GM20431 (cell line): ENCODE data around the gene CCDC194.

Source experiments
- in situ Hi-C: fragments of 300-500 bp; cut with MseI, MboI; formaldehyde crosslinking; loops from one replicate; pipeline ENCODE4 v1.15.0; 2020; ENCODE audit warnings: low sequenced_read_pairs; ENCODE audit not compliant: unreplicated experiment

The CCDC194 gene

DNA sequence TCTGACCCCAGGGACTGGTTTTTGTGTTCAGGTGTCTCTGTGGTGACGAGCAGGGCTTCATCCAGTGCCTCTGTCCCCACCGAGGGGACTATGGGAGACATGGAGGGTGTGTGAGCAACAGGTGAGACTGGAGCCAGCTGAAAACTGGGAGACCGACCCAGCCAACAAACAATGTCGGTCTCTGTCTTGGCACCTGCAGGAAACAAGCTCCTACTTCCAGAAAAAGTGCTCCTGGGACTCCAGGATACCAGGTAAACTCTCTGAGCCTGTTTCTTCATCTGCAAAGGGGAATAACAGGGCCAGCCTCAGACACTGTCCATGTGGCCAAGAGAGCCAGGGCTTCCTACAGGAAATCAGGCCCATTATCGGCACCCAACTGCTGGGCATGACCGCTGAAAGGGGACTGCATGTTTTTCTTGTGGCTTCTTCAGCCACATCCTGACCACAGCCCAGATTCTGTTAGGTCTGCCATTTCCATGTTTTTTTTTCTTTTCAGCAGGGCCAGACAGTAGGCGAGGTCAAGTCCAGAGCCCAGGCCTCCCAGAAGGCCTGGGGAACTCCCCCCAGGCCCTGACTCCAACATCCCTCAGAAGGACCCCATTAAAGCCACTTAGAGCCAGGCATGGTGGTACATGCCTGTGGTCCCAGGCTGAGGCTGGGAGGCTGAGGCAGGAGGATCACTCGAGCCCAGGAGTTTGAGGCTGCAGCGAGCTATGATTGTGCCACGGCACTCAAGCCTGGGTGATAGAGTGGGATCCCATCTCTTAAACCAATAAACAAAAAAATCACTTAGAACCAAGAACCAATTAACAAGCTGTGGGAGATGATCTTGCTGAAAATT is 12.3 kb upstream of the CCDC194 start:
- in situ Hi-C loops = no loop called here

DNA sequence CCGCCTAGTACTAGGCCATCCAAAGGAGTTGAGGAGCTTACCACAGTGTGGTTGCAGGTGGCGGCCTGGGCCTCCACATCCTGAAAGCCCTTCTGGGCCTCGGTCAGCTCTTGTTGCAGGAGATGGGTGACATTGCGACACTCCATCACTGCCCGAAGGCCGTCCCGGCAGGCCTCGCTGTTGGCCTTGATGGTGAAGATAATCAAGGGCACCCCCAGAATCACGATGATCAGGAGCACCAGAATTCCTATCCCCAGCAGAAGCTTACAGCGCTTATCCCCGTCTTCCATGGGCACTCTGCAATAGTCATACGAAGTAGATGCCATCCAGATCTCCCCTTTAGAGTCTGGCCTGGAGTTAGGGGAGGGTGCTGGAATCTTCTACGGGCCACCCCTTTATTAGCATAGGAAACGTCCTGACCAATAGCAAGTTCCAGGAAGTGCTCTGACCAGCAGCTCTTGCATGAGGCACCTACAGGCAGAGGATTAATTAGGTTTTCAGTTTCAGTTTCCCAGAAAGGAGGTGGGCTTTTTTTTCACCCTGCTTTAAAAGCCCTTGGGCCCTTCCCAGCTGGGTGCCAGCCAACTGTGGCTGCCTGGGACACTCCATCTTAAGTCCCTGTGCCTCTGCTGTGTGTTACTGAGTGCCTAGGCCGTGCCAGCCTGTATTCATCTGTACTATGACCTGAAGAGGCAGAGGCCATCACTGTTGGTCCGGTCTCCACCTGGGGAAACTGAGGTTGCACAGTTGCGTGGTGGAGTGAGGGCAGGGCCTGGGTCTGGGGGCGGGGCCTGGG is 11.5 kb upstream of the CCDC194 start, which contains the start of gene BST2:
BST2 (minus strand) TSS at position 381 of the 796 bp plus-strand sequence; CDS start at position 326, 55 bp downstream.
- in situ Hi-C loops = no loop called here

DNA sequence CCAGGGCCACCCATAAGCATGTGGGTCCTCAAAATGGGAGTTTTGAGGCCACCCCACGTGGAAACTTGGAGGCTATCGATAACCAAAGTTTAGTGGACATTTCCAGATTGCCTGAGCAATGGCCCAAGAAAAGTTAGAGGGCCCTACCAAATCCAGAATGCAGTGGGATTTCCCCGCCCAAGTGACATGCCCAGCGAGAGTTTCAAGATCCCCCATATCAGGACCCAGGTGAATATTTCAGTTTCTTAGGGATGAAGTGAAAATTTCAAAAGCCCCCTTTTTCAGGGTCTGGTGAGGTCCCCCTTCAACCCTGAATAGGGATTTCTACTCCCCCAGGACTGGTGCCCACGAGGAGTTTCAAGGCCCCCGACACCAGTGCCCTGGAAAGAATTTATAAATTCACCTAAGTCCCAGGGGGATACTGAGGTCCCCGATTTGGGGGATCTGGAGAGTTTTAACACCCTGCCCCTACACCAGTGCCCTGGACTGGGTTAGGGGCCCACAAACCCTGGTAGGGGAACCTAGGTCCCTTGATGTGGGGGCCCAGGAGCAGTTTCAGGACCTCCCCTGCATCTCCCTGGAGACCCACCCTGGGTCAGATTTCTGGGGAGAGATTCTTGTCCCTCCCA is 10.7 kb upstream of the CCDC194 start:
- in situ Hi-C loops = no loop called here

DNA sequence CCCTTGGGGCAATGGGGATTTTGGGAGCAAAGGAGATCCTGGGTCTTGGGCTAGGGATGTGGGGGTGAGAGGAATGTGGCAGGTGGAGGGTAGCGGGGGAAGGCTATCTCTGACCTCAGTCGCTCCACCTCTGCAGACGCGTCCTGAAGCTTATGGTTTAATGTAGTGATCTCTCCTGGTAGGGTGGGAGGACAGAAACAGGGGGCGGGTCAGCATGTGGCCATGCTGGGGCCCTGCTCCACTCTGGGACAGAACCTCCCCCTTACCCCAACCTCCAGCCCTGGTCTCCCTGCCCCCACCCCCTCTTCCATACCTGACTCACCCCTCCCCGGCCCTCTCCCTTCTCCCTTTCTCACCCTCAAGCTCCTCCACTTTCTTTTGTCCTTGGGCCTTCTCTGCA is 10.0 kb upstream of the CCDC194 start:
- in situ Hi-C loops = no loop called here

DNA sequence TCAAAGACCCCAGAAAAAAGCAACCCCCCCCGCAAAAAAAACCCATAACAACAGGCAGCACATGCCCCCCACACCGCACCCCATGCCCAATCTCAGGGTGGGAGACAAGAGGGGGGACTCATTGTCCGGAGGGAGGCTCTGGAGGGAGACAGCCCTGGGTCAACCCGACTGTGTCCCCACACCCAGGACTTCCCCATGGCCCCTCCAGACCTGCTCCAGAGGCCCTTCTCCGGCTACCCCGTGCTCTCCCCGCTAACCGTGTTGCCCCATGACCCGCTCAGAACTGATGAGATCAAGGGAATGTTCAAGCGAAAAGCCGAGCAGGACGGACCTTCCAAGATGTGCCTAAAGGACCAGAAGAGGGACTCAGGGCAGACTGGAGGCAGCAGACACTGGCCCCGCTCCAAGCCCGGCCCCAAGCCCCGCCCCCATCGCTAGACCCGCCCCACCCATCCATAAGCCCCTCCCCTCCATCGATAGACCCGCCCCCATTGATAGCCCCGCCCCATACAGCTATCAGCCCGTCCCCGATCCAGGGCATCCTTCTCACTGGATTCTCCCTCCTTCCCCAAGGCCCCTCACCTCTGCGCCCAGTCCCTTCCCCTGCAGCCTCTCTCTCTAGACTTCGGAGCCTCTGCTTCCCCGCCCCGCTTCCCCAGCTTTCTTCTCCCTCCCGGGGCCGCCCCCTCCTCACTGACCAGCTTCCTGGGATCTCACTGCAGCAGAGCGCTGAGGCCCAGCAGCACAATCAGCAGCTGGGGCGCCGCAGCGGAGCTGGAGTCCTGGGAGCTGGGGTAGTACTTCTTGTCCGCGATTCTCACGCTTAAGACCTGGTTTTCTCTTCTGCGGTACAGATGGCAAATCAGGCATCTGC is 9.2 kb upstream of the CCDC194 start:
- in situ Hi-C loops = no loop called here

DNA sequence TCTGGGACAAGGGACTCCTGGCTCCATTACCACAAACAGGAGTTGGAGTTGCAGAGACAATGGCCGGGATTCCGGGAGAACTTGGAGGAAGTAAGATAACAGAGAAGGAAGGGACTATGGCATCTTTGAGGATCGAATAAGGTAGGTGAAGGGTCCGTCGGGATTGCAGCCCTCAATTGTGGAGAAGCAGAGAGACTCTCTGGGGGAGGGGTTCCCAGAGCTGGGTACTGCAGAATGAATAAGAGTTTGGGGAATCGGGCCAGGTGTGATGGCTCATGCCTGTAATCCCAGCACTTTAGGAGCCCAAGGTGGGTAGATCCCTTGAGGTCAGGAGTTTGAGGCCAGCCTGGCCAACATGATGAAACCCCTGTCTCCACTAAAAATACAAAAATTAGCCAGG is 7.6 kb upstream of the CCDC194 start:
- in situ Hi-C loops = no loop called here

DNA sequence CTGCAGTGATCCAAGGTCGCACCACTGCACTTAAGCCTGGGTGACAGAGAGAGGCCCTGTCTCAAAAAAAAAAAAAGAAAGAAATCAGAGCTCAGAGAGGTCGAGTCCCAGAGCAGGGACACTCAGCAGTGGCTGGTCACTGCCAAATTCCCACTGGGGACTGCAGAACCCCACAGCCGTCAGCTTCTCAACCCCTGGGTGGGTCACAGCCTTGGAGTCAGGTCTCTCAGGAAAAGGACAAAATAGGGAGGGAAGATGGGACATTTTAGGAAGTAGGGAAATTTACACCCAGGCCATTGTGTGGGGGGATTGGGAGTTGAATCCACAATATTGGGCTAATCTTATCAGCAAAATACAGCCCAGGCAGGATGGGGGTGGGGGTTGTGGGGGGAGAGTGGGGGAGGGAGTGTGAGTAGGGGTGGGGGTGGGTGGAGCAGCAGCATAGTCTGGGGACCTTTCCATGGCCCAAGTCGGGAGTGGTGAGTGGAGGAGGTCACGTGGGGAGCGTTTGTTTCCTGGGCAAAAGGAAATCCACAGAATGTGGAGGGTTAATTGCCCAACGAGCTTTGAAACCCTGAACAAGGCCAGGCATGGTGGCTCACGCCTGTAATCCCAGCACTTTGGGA is 5.0 kb upstream of the CCDC194 start:
- in situ Hi-C loops = loop anchor here (10.0 kb wide), 1 partner anchor 54 kb away; no protein-coding TSS in a partner anchor

DNA sequence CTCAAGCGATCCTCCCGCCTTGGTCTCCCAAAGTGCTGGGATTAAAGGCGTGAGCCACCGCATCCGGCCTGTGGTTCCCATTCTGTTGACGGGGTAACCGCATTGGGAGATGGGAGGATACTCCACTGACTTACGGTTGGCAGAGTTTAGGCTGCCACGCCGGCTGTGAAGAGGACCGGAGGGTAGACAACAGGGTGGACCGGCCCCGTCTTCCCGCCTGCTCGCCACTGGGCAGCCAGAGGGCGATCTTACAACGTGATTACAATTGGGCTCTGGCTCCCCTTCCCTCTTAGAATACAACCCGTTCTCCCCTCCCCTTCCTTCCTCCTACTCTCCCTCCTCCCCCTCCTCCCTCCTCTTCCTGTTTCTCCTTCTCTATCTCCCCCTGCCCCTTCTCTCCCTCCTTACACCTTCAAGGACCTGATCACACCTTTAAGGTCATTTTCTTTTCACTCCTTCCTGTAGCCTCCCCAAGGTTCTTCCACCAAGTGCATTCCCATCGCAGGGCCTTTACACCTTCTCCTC is 957 bp upstream of the CCDC194 start:
- in situ Hi-C loops = loop anchor here (10.0 kb wide), 1 partner anchor 50 kb away; no protein-coding TSS in a partner anchor

DNA sequence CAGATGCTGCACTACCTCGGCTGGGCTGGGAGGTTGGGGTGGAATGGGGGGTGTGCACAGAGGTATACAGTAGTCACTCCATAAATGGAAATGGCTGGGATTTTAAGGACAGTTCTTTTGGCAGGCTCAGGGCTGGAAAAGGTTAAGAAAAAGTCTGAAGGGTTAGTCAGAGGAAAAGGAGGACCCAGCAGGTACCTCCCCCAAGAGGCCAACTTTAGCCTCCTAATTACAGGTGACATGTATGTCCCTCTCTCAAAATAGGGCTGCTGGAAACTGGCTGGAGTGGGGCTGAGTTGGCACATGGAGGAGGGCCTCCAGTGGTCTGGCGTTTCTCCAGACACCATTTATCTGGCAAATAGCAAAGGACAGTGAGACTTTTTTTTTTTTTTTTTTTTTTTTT is 994 bp downstream of the CCDC194 start:
- in situ Hi-C loops = loop anchor here (10.0 kb wide), 1 partner anchor 48 kb away; no protein-coding TSS in a partner anchor

DNA sequence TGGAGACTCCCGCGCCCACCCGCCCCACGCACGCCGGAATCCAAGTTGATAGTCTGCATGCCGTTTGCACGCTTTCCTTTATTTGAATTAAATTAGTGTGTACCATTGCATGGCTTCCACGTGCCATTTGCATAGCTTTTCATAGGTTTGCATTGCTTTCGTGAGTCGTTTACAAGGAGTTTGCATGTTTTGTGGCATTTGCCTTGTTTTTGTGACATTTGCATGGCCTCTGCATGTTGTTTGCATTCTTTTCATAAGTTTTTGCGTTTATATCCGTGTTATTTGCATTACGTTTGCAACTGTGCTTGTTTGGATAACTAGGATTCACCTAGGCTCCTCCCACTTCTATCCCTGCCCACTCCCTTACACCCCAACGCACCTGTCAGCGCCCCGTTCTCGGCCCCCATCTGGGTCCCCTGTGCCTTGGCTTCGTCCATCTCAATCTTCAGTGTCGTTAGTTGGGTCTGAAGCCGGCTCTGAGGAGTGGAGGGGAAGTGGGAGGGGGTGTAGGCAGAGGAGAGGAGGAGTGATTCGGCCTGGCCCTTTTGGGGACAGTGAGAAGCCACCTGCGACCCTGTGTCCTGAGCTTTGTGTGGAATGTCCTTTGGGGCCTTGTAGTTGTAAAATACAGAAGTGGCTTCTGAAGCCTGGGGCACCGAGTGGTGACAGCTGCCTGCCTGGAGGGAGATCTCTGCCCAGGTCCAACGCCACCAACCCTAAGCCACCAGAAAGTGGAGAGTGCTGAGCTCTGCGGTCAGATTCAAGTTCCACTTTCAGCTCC is 2.4 kb downstream of the CCDC194 start:
- in situ Hi-C loops = loop anchor here (10.0 kb wide), 1 partner anchor 47 kb away; no protein-coding TSS in a partner anchor

DNA sequence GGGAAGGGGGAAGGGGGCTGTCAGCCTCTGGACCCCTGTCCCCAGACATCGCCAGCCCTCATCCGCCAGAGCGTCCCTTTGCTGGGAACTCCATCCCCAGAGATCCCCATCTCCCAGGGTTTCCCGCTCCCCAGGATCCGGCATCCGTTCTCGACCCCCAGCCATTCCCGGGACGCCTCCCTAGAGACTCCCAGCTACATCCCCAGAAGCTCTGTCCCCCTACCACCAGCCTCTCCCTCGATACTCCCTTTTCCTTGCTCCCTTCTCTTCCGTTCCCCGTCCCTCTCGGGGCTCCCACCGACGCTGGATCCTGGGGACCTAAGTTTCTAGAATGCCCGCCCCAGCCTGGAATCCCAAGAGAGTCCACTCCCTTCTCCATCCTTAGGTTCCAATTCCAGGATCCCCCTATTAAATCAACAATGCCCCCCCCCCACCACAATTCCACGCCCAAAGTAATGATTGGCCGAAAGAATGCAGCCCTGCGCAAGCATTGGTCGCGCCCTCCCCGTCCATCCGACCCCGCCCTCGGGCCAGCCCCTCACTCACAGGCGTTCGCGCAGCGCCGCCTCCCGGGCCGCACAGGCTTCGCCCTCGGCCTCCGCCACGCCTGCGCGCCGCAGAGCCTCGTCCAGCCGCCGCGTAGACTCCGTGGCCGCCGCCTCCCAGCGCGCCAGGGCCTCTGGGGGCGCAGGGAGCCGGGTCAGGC is 3.2 kb downstream of the CCDC194 start:
- in situ Hi-C loops = loop anchor here (10.0 kb wide), 1 partner anchor 46 kb away; no protein-coding TSS in a partner anchor

DNA sequence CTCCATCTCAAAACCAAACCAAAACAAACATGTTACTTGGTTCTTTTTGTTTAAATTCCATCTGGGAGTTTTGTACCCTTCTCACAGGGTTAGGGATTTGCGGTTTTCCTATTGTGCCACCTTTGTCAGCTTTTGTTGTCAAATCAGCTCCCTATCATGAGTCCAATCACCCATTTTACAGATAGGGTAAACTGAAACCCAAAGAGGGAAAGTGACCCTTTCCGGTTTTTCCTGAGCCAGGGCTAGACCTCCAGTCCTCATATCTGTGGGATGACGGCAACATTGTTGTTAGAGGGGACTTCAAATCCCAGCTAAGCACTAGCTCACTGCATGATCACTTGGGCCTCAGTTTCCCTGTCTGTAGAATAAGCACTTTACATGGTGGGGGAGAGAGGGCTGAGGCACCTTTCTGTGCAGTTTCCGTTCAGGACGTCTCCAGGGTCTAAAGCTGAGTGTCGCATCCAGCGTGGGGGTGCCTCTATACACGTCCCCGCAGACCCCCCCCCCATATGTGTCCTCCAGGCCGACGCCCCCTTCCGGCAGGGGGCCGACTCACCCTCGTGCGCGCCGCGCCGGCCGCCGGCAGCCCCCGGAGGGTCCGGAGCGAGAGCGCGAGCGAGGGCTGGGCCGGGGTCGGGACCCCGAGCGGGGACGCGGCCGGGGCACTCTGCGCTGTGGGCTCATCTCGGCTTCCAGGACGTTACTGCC is 3.9 kb downstream of the CCDC194 start:
- in situ Hi-C loops = loop anchor here (10.0 kb wide), 1 partner anchor 45 kb away; no protein-coding TSS in a partner anchor

DNA sequence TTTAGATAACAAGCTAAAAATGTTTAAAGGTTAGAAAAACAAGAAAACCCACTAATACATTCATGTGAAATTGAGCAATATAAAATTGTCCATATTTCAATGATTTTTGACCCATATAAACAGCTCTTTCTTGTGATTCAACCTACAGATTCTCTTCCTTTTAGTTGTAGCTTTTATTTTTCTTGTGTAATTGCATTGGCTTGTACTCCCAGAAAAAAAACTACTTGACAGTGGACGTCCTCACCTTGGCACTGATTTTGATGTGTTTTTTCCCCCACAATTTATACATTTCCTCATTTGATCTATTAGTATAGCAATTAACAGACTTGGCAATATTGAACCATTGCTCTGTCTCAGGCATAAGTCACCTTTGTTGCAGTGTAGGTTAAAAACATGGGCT is 4.7 kb downstream of the CCDC194 start:
- in situ Hi-C loops = no loop called here

DNA sequence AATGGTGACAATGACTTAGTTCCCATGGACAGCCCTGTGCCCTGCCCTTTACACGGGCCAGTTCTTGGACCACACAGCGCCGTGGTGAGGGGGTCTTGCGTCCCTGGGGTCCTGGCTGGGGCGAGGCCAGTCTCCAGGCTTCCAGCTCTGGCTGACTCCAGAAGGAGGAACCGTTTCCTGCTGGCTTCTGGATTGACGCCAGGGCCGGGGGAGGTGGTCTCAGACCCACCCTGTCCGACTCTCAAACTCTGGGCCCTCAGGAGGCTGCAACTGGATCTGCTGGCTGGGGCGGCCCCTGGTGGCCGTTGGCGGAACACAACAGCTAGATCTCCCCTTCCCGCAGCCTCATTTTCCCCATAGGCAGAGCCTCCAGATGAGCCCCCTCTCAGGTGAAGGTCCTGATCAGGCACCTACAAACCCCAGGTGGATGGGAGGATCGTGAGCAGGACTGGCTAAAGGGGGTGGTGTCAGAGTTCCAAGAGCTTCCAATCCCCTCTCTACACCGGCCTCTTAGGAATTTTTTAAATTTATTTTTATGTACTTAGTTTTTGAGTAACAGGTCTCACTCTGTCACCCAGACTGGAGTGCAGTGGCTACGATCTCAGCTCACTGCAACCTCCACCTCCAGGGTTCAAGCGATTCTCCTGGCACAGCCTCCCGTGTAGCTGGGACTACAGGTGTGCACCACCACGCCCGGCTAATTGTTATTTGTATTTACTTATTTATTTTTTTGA is 8.0 kb downstream of the CCDC194 start:
- in situ Hi-C loops = no loop called here

DNA sequence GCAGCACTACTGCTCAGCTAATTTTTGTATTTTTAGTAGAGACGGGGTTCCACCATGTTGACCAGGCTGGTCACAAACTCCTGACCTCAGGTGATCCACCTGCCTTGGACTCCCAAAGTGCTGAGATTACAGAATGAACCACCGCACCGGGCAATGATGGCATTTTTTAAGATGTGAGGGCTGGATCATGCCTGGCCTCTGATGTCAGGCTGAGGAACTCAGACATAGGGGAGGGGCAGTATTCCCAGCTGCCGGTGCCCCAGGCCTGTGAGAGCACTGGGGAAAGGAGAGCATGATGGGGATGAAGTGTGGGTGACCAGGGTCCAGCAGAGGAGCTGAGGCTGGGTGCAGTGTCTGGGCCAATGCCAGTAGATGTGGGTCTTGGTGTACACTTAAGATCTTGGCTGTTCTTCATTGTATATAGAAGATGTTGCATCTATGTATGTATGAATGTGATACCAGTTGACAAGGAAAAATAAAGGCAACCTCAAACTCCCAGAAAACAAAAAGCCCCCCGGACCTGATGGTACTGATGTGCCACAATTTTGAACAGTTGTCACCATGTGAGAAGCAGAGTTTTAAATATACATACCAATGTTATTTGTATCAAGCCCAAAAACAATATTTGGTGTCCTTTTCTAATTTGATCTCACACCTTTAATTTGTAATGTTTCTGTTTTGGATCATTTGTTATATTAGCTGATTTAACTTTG is 13.4 kb downstream of the CCDC194 start:
- in situ Hi-C loops = no loop called here

DNA sequence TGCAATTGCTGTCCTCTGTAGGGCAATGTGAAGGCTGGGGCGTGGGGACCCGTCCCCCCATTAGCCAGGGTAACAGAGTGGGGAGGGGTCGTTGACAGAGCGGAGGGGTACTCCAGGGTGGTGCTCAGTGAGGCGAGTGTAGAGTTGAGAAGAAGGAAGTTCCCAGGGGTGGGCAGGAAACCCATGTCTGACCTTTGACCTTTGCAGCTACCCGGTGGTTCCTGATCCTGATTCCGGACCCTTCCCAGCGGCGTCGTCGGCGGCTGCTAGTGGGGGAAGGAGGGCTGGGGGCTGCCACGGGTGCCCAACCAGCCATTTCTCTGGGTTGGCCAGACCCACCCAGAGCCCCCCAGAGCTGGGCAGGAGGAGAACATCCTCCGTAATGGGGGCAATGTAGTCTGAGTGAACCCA is 14.8 kb downstream of the CCDC194 start:
- in situ Hi-C loops = no loop called here
